DMS153 treated with DMSO at 0.1 percent for 48 hours (cell line): Measurements from ENCODE around the gene MMP23B.

ENCODE experiments used
- DNase-seq: peaks from one replicate; lab custom pipeline; 2025; ENCODE audit not compliant: unreplicated experiment; lab: John Stamatoyannopoulos, UW

MMP23B gene

DNA sequence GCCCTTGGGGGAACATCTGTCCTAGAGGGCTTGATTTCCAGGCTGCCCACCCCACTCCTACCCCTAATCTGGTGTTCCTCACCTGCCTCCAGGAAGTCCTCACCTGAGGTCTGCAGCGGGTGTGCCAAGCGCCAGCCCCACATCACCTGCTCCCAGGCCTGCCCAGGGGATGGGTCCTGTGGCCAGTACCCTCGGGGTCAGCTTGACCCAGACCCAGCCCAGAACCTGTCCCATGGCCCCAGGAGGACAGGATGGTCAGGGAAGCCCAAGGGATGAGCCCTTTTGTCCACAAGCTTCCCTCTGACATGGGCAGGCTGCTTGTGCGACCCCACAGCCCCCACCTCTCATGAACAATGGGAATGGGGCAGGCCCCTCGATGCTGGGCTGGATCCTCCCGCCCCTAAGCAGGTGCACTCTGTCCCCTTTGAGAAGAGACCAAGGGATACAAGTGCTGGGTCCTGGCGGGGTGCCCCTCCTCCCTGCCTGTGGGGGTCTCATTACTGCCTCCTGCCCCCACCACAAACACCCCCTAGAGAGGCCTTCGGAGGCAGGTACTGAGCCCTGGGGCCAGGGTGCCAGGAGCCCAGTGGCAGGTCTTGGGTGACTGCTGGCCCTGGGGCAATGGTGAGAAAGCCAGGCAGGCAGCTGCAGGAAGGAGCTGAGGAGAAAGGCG is 13.4 kb upstream of the MMP23B start:
- no peak for DNase-seq

DNA sequence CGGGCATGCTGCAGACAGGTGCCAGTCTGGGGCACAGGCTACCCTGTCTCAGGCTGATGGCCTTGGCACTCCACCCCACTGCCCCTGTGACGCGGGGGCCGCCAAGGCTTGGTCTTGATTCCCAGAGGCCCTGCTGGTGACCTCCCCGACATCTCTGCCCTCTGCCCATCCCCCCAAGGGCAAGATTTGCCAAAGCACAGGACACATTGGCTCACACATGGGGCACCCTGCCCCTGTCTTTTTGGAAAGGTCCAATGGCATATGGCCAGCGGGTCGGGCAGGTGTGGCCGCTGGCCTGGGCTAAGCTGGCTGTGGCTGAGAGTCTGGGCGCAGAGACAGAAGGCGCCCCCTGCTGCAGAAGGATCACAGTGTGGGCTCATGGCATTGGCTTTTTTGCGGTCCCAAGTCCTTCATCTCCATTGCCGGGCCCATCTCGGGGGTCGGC is 12.0 kb upstream of the MMP23B start:
- DNase-seq: no peak

DNA sequence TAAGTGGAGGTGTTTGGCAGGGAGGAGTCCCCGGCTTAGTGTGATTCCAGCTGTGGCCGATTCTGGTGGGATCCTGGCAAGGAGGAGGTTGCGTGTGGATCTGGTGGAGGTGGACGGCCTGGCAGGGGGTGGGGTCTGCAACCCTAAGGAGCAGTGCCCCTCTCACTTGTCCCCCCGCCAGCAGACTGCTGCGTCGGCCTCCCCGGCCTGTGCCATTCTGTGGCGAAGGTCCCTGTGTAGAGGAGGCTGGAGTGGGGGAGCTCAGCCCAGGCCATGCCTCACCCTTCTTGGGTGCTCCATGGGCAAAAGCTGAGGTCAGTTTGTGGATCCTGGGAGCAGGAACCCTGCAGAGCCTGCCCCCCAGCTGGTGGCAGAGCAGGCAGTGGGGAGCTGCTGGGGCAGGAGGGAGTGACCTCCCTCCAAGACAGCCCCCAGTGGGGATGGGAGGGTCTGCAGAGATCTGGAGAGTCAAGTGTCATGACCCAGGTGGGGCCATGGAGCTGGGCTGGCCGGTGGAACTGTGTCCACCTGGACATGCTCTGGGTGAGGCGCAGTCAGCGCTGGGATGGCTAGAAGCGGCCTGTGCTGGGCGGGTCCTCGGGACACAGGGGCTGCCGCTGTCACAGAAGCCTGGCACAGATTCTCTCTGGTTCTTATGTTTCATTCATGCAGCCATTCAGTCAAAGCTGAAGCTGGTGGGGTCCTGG is 11.4 kb upstream of the MMP23B start:
- DNase-seq: no peak

DNA sequence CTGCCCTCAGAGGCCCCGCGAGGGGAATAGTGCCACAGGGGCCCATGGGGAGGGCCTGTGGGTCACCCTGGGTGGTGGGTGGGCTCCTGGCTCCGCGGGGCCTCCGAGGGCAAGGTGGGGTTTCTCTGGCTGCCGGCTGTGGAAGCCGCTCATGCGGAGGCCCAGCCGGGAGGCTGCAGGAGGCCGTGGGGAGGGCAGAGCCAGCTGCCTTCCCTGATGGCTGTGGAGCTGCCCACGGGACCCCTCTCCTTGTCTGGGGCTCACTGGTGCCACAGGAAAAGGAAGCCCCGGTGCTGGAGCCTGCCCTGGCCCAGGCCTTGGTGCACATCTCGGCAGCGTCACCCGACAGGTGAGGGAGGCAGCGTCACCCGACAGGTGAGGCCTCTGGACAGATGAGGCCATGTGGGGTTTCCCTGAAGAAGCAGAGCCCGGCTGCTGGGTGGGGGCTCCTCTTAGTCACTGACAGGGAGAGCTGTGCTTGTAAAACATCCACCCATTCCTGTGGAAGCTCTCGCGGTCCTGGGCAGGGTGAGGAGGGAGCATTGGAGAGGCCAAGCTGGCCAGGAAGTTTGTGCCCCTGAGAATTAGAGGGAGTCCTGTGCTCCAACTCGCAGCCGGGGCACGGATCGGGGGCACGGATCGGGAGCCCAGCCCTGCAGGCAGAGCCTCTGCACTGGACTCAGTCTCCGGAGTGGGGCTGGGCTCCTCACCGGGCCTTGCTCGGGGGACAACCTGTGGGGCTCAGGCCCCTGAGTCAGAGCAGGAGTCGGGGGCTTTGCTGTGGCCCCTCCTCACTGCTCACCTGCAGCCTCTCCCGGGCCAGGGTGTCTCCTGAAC is 10.6 kb upstream of the MMP23B start:
- DNase-seq: no peak

DNA sequence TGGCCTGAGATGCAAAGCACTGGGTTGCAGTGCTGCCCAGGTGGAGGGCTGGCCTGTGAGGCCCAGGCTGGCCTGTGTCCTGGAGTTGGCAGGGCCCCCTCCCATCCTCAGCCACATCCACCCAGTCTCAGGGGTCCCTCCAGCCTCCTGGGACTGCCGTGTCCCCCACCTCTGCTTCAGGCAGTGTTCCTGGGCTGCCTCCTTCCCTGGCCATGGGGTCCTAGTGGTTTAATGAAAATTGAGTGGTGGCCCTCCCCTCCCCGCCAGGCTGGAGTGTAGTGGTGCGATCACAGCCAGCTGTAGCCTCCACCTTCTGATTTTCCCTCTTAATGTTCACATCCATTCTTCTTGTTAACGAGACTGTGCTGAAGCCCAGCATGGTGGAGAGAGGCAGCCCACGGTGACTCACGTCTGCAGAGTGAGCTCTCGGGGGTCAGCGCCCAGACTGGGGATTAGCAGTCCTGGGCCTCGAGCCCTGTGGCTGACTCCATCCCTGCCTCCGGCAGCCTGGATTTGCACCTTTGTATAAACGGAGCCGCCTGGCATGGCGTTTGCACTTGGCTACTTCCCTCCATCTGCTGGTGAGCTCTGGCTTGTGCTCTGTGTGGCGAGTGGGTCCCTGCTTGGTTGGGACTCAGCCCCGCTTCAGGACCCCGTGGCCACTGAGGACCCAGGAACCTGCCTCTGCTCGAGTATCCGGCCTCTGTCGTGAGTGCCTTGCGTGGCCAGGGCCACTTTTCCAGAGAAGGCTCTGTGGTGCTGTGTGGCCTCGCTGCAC is 9.8 kb upstream of the MMP23B start:
- no peak for DNase-seq

DNA sequence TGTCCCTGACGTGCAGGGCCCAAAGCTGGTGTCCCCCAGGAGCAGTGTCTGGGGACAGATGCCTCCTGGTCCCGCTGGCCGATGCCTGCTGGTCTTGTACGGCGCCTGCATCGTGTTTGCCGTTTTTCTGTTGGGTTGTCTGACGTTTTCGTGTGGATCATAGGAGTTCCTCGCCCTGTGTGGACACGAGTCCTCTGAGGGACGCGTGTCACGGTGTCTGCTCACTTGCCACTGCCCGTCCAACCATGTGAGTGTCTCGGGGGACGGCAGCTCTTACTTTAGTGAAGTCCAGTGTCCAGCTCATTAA is 9.2 kb upstream of the MMP23B start:
- no peak for DNase-seq

DNA sequence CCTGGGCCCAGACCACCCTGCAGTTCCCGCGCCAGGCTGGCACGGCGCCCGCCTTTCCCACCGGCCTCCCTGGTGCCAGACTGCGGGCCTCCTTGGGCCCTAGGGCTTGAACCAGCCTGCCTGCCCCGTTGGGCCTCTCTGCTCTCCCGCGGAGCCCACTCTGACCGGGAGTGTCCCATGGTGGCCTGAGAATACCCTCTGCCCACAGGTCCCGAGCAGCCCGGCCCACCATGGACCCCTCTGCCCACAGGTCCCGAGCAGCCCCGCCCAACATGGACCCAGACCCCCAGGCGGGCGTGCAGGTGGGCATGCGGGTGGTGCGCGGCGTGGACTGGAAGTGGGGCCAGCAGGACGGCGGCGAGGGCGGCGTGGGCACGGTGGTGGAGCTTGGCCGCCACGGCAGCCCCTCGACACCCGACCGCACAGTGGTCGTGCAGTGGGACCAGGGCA is 8.8 kb upstream of the MMP23B start:
- no peak for DNase-seq

DNA sequence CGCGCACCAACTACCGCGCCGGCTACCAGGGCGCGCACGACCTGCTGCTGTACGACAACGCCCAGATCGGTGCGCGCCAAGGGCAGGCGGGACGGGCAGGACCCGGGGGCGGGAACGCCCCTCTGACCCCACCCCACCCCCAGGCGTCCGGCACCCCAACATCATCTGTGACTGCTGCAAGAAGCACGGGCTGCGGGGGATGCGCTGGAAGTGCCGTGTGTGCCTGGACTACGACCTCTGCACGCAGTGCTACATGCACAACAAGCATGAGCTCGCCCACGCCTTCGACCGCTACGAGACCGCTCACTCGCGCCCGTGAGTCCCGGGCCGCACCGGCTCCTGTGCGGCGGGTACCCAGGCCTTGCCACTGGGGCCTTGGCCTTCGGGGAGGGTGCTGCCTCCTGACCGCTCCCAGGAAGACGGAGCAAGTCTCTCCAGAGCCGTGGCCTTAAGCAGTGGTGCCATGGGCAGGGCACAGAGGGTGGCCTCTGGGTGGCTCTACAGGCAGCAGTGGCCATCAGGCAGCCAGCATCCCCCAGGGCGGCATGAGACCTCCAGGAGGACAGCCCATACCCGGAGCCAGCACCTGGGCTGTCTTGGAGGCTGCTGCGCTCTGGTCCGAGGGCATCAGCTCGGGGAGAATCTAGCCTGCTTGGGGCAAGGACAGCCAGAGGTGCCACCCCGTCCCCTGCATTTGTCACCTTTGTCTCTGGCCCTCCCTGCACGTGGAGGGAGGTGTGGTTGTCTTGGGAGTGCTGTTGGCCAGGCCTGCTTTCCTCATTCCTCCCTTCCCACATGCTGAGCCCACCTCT is 8.1 kb upstream of the MMP23B start:
- no peak for DNase-seq

DNA sequence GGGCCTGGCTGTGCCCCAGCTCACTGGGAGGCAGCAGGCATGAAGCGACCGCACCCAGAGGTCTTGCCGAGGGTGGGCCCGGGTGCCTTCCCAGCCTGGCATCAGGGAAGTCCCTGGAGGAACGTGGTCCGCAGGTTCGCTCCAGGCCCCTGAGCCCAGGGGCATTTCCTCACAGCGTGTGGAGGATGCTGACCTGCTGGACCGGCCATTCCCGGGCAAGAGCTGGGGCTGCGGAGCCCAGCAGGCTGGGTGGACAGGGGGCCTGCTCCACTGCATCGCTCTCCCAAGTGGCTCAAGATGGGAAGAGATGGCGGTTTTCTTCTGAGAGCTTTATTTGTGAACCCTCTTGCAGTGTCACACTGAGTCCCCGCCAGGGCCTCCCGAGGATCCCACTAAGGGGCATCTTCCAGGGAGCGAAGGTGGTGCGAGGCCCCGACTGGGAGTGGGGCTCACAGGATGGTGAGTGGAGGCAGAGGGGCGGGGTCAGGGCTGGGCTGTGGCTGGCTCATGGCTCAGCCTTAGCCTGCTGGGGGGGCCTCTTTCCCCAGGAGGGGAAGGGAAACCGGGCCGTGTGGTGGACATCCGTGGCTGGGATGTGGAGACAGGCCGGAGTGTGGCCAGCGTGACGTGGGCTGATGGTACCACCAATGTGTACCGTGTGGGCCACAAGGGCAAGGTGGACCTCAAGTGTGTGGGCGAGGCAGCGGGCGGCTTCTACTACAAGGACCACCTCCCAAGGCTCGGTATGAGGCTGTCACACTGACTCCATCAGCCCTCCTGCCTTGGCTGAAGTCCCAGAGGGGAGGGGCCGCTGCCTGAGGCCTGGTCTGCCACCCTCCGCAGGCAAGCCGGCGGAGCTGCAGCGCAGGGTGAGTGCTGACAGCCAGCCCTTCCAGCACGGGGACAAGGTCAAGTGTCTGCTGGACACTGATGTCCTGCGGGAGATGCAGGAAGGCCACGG is 7.2 kb upstream of the MMP23B start:
- DNase-seq: no peak

DNA sequence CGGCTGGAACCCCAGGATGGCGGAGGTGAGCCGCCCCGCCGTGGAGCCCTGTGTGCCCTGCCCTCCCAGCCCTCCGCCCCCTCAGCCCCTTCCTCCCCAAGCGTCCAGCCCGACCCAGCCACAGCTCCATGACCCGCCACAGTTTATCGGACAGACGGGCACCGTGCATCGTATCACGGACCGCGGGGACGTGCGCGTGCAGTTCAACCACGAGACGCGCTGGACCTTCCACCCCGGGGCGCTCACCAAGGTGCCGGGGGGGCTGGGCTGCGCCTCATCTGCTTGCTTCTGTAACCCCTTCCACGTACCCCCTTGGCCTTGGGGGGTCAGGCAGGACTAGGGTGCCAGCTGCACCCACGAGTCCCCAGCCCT is 6.6 kb upstream of the MMP23B start:
- no peak for DNase-seq

DNA sequence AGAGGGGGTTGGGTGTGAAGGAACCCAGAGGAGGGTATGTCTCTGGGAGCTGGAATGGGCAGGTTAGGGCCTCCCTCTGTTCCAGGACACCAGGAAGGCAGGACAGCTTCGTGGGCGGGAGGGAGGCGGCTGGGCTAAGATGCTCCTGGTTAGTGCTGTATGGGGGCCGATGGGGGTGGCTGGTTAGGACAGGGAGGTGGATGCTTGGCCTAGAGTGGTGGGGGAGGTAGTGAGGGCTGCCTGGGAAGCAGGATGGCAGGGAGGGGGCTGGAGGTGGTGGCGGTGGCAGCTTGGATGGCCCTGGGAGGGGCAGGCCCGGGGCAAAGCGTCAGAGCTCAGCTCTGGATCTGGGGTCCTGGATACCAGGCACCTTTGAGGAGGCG is 6.2 kb upstream of the MMP23B start:
- DNase-seq: no peak

DNA sequence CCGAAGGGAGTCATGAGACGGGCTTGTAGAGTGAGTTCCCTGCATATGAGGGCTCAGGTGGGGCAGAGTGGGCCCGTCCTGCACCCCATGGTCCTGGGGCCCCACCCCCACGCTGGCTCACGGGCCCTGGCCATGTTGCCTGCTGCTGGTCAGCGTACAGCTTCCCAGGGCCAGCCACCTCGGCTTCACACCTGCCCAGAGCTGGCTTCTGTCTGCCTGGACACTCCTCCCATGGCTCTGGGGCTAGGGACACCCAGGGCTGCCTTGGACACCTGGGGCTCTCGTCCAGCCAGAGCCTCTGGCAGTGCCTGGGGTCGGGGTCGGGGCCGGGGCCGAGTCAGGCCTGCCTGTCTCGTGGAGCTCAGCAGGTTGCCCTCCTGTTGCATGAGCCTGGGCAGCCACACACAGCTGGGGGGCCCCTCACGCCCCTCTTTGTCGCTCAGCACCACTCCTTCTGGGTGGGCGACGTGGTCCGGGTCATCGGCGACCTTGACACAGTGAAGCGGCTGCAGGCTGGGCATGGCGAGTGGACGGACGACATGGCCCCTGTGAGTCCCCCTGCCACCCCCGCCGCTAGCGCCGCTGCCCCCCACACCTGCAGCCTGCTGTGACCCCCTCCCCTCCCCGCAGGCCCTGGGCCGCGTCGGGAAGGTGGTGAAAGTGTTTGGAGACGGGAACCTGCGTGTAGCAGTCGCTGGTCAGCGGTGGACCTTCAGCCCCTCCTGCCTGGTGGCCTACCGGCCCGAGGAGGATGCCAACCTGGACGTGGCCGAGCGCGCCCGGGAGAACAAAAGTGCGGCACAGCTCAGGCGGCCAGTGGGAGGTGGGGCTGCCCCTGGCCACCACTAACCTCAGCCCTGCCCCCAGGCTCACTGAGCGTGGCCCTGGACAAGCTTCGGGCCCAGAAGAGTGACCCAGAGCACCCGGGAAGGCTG is 5.5 kb upstream of the MMP23B start:
- DNase-seq: no peak

DNA sequence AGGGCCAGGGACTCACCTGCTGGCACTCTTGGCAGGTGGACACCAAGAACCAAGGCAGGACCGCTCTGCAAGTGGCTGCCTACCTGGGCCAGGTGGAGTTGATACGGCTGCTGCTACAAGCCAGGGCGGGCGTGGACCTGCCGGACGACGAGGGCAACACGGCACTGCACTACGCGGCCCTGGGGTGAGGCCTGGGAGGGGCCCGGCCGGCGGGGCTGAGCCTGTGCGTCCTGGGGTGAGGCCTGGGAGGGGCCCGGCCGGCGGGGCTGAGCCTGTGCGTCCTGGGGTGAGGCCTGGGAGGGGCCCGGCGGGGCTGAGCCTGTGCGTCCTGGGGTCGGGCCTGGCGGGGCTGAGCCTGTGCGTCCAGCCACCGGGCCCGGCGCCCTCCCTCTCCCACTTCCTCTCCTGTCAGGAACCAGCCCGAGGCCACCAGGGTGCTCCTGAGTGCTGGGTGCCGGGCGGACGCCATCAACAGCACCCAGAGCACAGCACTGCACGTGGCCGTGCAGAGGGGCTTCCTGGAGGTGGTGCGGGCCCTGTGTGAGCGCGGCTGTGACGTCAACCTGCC is 4.6 kb upstream of the MMP23B start:
- DNase-seq: no peak

DNA sequence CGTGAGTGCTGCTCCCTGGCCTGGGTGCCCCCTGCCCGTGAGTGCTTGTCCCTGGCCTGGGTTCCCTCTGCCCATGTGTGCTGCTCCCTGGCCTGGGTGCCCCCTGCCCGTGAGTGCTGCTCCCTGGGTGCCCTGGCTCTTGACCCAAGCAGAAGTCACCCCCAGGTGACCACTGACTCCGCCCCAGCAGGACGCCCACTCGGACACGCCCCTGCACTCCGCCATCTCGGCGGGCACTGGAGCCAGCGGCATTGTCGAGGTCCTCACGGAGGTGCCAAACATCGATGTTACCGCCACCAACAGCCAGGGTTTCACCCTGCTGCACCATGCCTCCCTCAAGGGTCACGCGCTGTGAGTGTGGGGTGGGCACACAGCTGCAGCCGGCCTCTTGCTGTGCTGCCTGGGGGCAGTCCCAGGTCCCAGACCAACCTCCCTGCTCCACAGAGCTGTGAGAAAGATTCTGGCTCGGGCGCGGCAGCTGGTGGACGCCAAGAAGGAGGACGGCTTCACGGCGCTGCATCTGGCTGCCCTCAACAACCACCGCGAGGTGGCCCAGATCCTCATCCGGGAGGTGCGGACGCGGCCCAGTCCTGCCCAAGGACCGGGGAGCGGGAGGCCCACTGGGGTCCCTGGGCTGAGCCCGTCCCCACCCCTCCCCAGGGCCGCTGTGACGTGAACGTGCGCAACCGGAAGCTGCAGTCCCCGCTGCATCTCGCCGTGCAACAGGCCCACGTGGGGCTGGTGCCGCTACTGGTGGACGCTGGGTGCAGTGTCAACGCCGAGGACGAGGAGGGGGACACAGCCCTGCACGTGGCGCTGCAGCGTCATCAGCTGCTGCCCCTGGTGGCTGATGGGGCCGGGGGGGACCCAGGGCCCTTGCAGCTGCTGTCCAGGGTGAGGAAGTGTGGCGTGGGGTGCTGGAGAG is 3.9 kb upstream of the MMP23B start:
- no peak for DNase-seq

DNA sequence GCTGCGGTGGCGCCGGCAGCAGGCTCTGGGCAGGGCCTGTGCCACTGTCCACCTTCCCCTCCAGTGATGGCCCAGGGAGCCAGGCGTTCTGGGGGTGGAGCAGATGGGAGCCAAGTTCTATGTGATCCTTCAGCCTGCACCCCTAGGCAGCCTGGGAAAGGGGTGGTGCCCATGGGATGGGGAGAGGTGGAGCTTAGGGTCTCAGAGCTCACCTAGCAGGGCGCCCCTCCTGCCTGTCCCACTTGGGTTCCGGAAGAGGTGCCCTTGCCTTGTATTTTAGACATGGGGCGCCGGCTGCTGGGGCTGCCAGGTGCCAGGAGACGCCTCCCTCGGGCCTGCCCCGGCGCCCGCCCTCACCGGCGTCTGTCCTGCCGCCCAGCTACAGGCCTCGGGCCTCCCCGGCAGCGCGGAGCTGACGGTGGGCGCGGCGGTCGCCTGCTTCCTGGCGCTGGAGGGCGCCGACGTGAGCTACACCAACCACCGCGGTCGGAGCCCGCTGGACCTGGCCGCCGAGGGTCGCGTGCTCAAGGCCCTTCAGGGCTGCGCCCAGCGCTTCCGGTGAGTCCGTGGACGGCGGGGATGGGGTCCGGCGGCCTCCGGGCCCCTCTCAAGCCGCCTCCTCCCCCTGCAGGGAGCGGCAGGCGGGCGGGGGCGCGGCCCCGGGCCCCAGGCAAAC is 3.1 kb upstream of the MMP23B start:
- DNase-seq: no peak

DNA sequence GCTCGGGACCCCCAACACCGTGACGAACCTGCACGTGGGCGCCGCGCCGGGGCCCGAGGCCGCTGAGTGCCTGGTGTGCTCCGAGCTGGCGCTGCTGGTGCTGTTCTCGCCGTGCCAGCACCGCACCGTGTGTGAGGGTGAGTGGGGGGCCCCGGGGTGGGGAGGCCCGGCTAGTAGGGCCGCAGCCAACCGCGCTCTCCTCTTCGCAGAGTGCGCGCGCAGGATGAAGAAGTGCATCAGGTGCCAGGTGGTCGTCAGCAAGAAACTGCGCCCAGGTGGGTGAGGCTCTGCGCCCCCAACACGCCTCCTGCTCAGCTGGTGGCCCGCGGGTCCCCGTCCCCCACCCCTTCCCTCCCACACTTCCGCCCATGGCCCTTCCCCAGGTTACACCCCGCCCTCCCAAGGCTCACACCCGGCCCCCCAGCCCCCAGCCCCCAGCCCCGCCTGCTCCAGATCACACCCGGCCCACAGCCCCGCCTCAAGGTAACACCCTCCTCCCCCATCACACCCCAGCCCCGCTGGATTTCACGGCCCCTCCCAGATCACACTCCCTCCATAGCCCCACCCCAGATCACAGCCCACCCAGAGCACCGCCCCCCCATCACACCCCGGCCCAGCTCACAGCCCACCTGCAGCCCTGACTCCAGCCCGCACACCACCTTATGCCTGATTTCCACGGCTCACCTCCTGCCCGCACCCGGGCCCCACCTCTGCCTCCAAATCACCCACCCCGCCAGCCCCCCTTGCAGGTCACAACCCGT is 2.4 kb upstream of the MMP23B start:
- DNase-seq: no peak
